ENCODE results near the gene SMG6.

- TF ChIP-seq EP300 (IDR thresholded peaks at IDR 0.05; ENCODE audit: borderline replicate concordance) (no peak), ZBTB7A (IDR thresholded peaks at IDR 0.05; ENCODE audit: low read depth) (no peak), CREB1 (IDR thresholded peaks at IDR 0.05; ENCODE audit: low read depth) (no peak), EGR1 (IDR thresholded peaks at IDR 0.05) (no peak), RAD21 (IDR thresholded peaks at IDR 0.05; ENCODE audit: low read depth) (no peak), TAF1 (IDR thresholded peaks at IDR 0.05; ENCODE audit: low read depth) (no peak), MAX (IDR thresholded peaks at IDR 0.05) (no peak), NFIC (IDR thresholded peaks at IDR 0.05) (no peak), CEBPB (IDR thresholded peaks at IDR 0.05) (no peak), REST (IDR thresholded peaks at IDR 0.05; ENCODE audit: low read depth) (no peak)
Measured at GRCh38 chr17:2042933-2043332, 260.7 kb downstream of the SMG6 start.

Data from Ishikawa (cell line).